NCI-H128 (cell line): Measurements from ENCODE around the gene SCFD1.

Experiments used
- DNase-seq: peaks from one replicate; lab custom pipeline; 2025; ENCODE audit not compliant: unreplicated experiment; lab: John Stamatoyannopoulos, UW

The SCFD1 gene

GRCh38 chr14:30751646-30752416 lies 129.7 kb downstream of the SCFD1 start:
- DNase-seq: no peak

- no peak for DNase-seq
Observed at GRCh38 chr14:30753452-30753851, 131.3 kb downstream of the SCFD1 start.

DNA sequence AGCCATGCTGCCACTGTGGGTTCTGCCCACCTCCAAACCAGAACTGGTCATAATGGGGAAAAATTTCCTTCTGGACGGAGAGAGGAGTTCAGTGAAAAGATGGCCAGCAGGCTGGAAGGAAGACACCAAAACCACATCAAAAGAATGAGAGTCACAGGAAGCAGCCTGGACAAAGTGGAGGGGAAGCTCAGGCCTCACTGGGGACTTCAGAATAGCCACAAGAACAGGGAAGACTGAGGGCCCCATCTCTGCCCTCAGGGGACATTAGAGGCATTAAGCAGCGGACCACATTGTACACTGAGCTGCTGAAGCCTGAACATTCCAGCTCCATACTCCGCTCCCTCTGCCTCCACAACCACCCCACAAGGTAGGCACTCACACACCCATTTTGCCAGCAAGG lies 132.7 kb downstream of the SCFD1 start:
- DNase-seq: no peak

DNA sequence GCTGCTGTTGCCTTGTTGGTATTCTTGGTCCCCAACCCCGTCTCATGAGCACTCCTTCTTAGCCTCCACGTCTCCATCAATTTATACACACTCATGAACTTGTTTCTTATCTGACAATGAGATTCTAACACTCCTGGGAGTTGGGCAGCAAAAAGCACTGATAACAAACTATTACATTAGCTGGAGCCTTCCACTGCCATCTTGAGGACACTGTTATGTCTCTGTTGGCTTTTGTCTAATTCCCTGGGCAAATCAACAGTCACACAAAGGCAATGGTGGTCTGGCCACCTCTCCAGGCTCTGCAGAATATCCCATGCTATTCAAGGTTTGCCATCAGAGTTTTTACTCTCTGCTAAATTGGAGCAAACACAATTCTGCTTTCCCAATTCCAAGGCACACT lies 134.5 kb downstream of the SCFD1 start:
- DNase-seq: no peak

GRCh38 chr14:30757082-30757481 lies 135.0 kb downstream of the SCFD1 start:
- DNase-seq: no peak

- no peak for DNase-seq
Observed at GRCh38 chr14:30759172-30760125, 137.3 kb downstream of the SCFD1 start.

DNA sequence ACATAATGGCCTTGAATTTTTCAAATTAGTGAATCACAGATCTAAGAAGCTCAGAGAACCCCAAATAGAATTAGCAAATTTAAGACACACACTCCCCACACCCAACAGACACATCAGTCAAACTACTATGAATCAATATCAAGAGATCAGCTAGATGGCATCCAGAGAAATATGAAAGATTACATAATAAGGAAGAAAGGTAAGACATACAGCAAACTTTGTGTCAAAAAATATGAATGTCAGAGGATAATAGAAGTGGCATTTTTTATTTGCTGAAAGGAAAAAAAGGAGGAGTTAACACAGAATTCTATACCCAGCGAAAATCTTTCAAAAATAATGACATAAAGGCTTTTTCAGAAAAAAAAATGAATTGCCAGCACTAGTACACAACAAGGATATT lies 141.8 kb downstream of the SCFD1 start:
- no peak for DNase-seq

DNA sequence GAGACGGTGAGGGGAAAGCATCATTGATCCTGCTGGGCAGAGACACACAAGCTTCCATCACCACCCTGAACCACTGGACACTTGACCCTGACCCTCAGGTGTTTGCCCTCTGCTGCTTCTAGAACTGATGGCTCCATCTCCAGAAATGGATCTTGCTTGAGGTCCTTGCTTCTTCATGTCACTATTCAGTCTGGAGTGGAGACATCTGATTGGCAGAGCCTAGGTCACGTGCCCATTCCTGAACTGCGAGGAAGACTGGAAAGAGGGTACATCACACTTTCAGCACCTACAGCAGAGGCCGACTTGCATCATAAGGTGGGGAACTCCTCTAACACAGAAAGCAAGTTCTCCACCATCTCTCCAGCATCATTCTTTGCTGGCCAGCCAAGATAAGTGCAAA lies 145.5 kb downstream of the SCFD1 start:
- no peak for DNase-seq

DNA sequence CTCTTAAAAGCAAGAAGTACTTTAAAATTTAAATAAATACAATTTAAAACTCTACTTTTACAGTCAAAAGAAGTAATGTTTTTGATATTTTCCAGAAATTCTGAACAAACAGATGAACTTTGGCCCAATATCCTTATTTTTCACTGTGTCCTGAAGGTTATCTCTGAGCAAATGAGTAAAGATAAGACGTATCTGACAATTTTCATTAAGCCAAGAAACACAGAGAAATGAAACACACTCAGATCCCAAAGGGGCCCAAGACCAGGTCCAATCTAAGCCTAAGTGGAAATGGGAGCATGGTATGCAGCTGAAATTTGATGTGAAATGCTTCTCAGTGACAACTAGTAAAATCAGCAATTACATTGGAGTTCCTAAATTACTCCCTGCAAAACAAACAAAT lies 146.7 kb downstream of the SCFD1 start:
- DNase-seq: no peak

DNA sequence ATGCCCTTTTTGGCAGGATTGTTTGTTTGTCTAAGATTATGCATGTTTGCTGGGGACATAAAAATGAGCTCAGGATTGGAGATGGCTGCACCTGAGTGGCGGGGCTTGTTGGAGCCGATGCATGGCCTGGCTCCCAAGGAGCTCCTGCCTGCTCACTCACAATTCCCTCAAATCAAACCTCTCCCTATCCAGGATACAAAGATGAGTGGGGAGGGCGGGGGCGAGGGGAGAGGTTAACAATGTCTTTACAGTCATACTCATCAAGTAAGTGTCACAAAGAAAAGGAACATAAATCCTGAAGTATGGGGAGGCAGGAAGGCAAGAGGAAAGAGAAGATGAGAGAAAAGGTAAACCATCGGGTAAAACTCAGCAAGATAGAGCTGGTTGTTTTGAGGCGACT lies 148.3 kb downstream of the SCFD1 start:
- no peak for DNase-seq

- DNase-seq: no peak
Observed at GRCh38 chr14:30771595-30771994, 149.5 kb downstream of the SCFD1 start.

- DNase-seq: no peak
Observed at GRCh38 chr14:30779210-30779609, 157.1 kb downstream of the SCFD1 start.
